ENCODE data around the gene TNFAIP8.

DNA sequence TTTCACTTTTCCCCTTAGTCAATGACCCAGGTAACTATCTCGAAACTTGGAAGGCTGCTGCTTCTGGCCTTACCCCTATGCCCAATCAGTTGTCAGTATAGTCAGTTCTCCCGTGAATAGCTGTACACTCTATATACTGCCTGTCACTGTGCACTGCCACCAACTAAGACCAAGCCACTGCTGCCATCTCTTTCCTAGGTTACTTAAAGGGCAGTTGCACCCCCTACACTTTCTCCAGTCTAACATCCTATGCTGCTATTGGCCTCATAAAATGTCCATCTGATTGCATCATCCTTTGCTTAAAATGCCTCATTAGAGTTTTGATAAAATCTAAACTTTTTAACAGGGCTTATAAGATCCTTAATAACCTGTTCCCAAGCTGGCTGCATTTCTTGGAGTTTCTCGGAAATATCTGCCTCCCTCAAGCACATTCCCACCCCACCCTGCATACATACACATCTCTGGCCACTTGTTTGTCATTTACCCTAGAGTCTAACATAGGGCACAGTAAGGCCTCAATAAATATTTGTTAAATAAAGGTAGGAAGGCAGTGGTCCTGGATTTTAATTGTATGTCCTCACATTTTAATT is 32.8 kb upstream of the TNFAIP8 start:
- TF ChIP-seq, protein P1, sequence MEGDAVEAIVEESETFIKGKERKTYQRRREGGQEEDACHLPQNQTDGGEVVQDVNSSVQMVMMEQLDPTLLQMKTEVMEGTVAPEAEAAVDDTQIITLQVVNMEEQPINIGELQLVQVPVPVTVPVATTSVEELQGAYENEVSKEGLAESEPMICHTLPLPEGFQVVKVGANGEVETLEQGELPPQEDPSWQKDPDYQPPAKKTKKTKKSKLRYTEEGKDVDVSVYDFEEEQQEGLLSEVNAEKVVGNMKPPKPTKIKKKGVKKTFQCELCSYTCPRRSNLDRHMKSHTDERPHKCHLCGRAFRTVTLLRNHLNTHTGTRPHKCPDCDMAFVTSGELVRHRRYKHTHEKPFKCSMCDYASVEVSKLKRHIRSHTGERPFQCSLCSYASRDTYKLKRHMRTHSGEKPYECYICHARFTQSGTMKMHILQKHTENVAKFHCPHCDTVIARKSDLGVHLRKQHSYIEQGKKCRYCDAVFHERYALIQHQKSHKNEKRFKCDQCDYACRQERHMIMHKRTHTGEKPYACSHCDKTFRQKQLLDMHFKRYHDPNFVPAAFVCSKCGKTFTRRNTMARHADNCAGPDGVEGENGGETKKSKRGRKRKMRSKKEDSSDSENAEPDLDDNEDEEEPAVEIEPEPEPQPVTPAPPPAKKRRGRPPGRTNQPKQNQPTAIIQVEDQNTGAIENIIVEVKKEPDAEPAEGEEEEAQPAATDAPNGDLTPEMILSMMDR (IDR thresholded peaks at IDR 0.05), result no peak
- TF ChIP-seq POLR2AphosphoS5 (IDR thresholded peaks at IDR 0.05), result no peak
- no peak for TF ChIP-seq POLR2A (IDR thresholded peaks at IDR 0.05)

Data from transverse colon (tissue), 4 donors.